HepG2 (cell line): ENCODE measurements around the gene HLA-DOA. TPM values are rescaled to one million over a fixed set of nuclear protein-coding genes. Genes with fewer than 3 reads are reported as not detected.

Experiments used
- ATAC-seq: fragments of 200-7000 bp; cut with Tn5 transposase; 3 replicates; pipeline ENCODE4 v1.9.1; 2020; ENCODE audit warnings: mild to moderate bottlenecking, moderate library complexity
- BruUV-seq: library from RNA; stranded (reverse); fragments of 400-500 nt; replicated peaks from 2 replicates; lab custom pipeline; 2021; lab: Mats Ljungman, UMichigan
- CTCF ChIA-PET: fragments of 300-600 bp; formaldehyde crosslinking; extraction: SDS; loops from one replicate; lab custom pipeline; 2021; ENCODE audit warnings: low total read pairs, inconsistent platforms, low intra/inter-chr PET ratio; lab: Yijun Ruan, JAX
- POLR2A ChIA-PET: fragments of 350-600 bp; sonication (Branson Sonifier 250); formaldehyde crosslinking; loops from one replicate; lab custom pipeline; 2020; ENCODE audit warnings: antibody characterized with exemption, inconsistent platforms; lab: Yijun Ruan, JAX
- DNase-seq: peaks from one replicate; pipeline ENCODE4 v3.0.0-alpha.2; 2015; ENCODE audit warnings: low spot score
- FAIRE-seq: peaks from 3 replicates; lab custom pipeline; 2011; peaks lifted over from hg19 to GRCh38; lab: Jason Lieb, UNC
- H2AFZ ChIP-seq: one replicate; pipeline ENCODE4 v1.6.1; 2011; ENCODE audit warnings: low read length, inconsistent platforms
- H3K27ac ChIP-seq: fragments of 300-600 bp; 3 replicates; pipeline ENCODE4 v1.8.0; 2011; ENCODE audit warnings: mixed run types, mild to moderate bottlenecking, mixed read lengths, low read length, inconsistent platforms; ENCODE audit not compliant: insufficient read depth; ENCODE audit errors: extremely low read length
- H3K27me3 ChIP-seq, 2 experiments: fragments of 200-600 bp in 1 of 2; 2 replicates in 1 of 2; 3 replicates in 1 of 2; pipeline versions ENCODE4 v1.6.0 to v1.8.0; 2011; ENCODE audit warnings: low read length in 2 of 2, mild to moderate bottlenecking in 2 of 2, moderate library complexity in 2 of 2, inconsistent platforms in 1 of 2; ENCODE audit not compliant: insufficient read depth in 2 of 2, control insufficient read depth in 1 of 2
- H3K36me3 ChIP-seq, 2 experiments: fragments of 200-600 bp in 1 of 2; replicated peaks in 1 of 2; 2 replicates in 1 of 2; 3 replicates in 1 of 2; pipeline versions ENCODE4 v1.5.1 to v1.8.0; 2011; ENCODE audit warnings: low read length in 2 of 2, inconsistent platforms in 1 of 2; ENCODE audit not compliant: insufficient read depth in 2 of 2, control insufficient read depth in 1 of 2
- H3K4me1 ChIP-seq: 2 replicates; pipeline ENCODE4 v1.5.1; 2012; ENCODE audit warnings: low read length, inconsistent platforms; ENCODE audit not compliant: insufficient read depth
- H3K4me2 ChIP-seq: 2 replicates; pipeline ENCODE4 v1.6.0; 2011; ENCODE audit warnings: low read depth, low read length, inconsistent platforms
- H3K4me3 ChIP-seq, 3 experiments: fragments of 200-600 bp in 1 of 3; sonication (generic), shearing (Covaris generic) in 1 of 3; replicated peaks in 1 of 3; 2 replicates each; pipeline ENCODE4 v1.5.1; 2011 to 2016; ENCODE audit warnings: low read length in 3 of 3, inconsistent platforms in 2 of 3, low read depth in 2 of 3, mild to moderate bottlenecking in 2 of 3, control low read depth in 1 of 3, mixed read lengths in 1 of 3; ENCODE audit not compliant: insufficient read depth in 1 of 3
- H3K79me2 ChIP-seq: one replicate; pipeline ENCODE4 v1.6.1; 2011; ENCODE audit warnings: low read length, inconsistent platforms; ENCODE audit not compliant: insufficient read depth
- H3K9ac ChIP-seq: 2 replicates; pipeline ENCODE4 v1.6.0; 2011; ENCODE audit warnings: mild to moderate bottlenecking, low read depth, low read length, inconsistent platforms; ENCODE audit not compliant: insufficient read depth
- H3K9me3 ChIP-seq: 2 replicates; pipeline ENCODE4 v1.5.1; 2012; ENCODE audit warnings: mild to moderate bottlenecking, low read length
- H4K20me1 ChIP-seq: 2 replicates; pipeline ENCODE4 v1.6.0; 2011; ENCODE audit warnings: inconsistent platforms, mild to moderate bottlenecking, low read length, moderate library complexity; ENCODE audit not compliant: insufficient read depth
- GABPA ChIP-seq, 2 experiments: IDR thresholded peaks; 2 replicates each; pipeline ENCODE4 v1.6.1; 2011 to 2016; ENCODE audit warnings: low read depth in 2 of 2, low read length in 1 of 2, missing biosample characterization in 1 of 2, missing genetic modification characterization in 1 of 2
- KAT2B ChIP-seq: fragments of 150-350 bp; IDR thresholded peaks from 2 replicates; pipeline ENCODE4 v1.6.1; 2014; ENCODE audit warnings: low read depth, low read length, borderline replicate concordance
- MIER3 ChIP-seq: IDR thresholded peaks from 2 replicates; pipeline ENCODE4 v1.6.1; 2016; ENCODE audit warnings: missing compliant biosample characterization, borderline replicate concordance
- NFE2 ChIP-seq: sonication (generic); formaldehyde crosslinking; IDR thresholded peaks from 2 replicates; pipeline ENCODE4 v1.4.0; 2020; ENCODE audit warnings: missing genetic modification reagents
- SATB2 ChIP-seq: sonication (generic); formaldehyde crosslinking; IDR thresholded peaks from 2 replicates; pipeline ENCODE4 v1.5.0; 2020; ENCODE audit warnings: missing genetic modification reagents
- ZFP37 ChIP-seq: sonication (generic); formaldehyde crosslinking; IDR thresholded peaks from 2 replicates; pipeline ENCODE4 v1.4.0; 2020; ENCODE audit warnings: missing genetic modification reagents, borderline replicate concordance
- ZNF34 ChIP-seq: sonication (generic); formaldehyde crosslinking; IDR thresholded peaks from 2 replicates; pipeline ENCODE4 v1.4.0; 2020; ENCODE audit warnings: mild to moderate bottlenecking, missing genetic modification reagents, borderline replicate concordance
- ZNF577 ChIP-seq: sonication (generic); formaldehyde crosslinking; IDR thresholded peaks from 2 replicates; pipeline ENCODE4 v1.4.0; 2020; ENCODE audit warnings: mild to moderate bottlenecking, low read depth, missing genetic modification reagents, borderline replicate concordance
- WGBS: methylation state at CpG from one replicate; pipeline ENCODE4 v1.1.6; 2017; ENCODE audit warnings: low lambda C conversion rate; 5-methylcytosine and 5-hydroxymethylcytosine counted together
- in situ Hi-C: cut with HindIII; loops from 2 replicates; pipeline ENCODE4 v1.10.0; 2017; ENCODE audit warnings: low pct_unique_long_range_greater_than_20kb; ENCODE audit not compliant: extremely low pct_ligation_motif_present
- intact Hi-C: fragments of 100-400 bp; cut with micrococcal nuclease; formaldehyde crosslinking; loops from one replicate; pipeline ENCODE4 v1.10.0; 2022; ENCODE audit not compliant: unreplicated experiment
- polyA plus RNA-seq, 8 experiments: library from polyadenylated mRNA; depleted of rRNA in 3 of 8; stranded (reverse) in 7 of 8; unstranded in 1 of 8; fragments of >200 nt; fragmentation: Illumina TruSeq in 4 of 8; extraction: Trizol in 4 of 8; gene quantifications; 2 replicates each; pipeline versions ENCODE4 v1.2.1 to v1.2.3, GENCODE V29; 2011 to 2016; ENCODE audit warnings: low read depth in 4 of 8, missing spikeins in 1 of 8, mixed read lengths in 1 of 8; ENCODE audit not compliant: insufficient read depth in 1 of 8
- total RNA-seq, 5 experiments: library from RNA; depleted of rRNA; stranded (reverse); fragments of >200 nt; fragmentation: Illumina TruSeq; extraction: Trizol; gene quantifications; 2 replicates each; pipeline ENCODE4 v1.2.3, GENCODE V29; 2016; ENCODE audit warnings: low read depth in 1 of 5
- TF ChIP-seq, protein P1 (sequence below): sonication (generic); formaldehyde crosslinking; IDR thresholded peaks from 2 replicates; pipeline ENCODE4 v1.4.0; 2020; ENCODE audit warnings: mild to moderate bottlenecking, missing genetic modification reagents

HLA-DOA gene
- total and polyA plus RNA-seq, 2 of the 13 experiments (the other 11 are each of a cell fraction or from before 2014, with no cell fraction given): 0.03 to 0.09 TPM

- no peaks in the 10 kb centered on the region for H3K4me1 ChIP-seq
- H3K9ac ChIP-seq: no peak overlapping the region
- 11% methylated on average over 10 of the region's 11 CpGs for WGBS
- no peak overlapping the region for H3K27ac ChIP-seq
- no peaks in the 10 kb centered on the region for H4K20me1 ChIP-seq
- ChIA-PET CTCF (no interaction called here), POLR2A (no interaction called here)
- DNase-seq: no peak
- H3K4me2 ChIP-seq: no peak overlapping the region
- H3K9me3 ChIP-seq: no peaks in the 10 kb centered on the region
- BruUV-seq: no TSS peak
- H2AFZ ChIP-seq: no peak overlapping the region
- in situ Hi-C loops (loop anchor here (5.0 to 10.0 kb wide), 3 partner anchors 67 to 232 kb away; no protein-coding TSS in a partner anchor), intact Hi-C loops (loop anchor here (2.0 kb wide), 2 partner anchors 67 to 233 kb away; no protein-coding TSS in a partner anchor)
- H3K4me3 ChIP-seq: no peak overlapping the region
- TF ChIP-seq, protein P1, sequence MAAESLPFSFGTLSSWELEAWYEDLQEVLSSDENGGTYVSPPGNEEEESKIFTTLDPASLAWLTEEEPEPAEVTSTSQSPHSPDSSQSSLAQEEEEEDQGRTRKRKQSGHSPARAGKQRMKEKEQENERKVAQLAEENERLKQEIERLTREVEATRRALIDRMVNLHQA (CRISPR knock-in tag): no peak
- TF ChIP-seq KAT2B: no peak
- TF ChIP-seq ZNF34 (CRISPR knock-in tag): no peak
- TF ChIP-seq SATB2 (CRISPR knock-in tag): no peak
- TF ChIP-seq GABPA (IDR thresholded peaks at IDR 0.05; ENCODE audit: low read depth, low read length): no peak
- TF ChIP-seq GABPA (CRISPR knock-in tag; IDR thresholded peaks at IDR 0.05; ENCODE audit: low read depth): no peak
- no peak for TF ChIP-seq MIER3 (CRISPR knock-in tag)
- no peak for TF ChIP-seq ZNF577 (CRISPR knock-in tag)
- TF ChIP-seq NFE2 (CRISPR knock-in tag): no peak
- no peak for TF ChIP-seq ZFP37 (CRISPR knock-in tag)
- no peak for ATAC-seq
- H3K79me2 ChIP-seq: no peaks in the 10 kb centered on the region
- no peak for FAIRE-seq
- H3K27me3 ChIP-seq: peaks cover 1 to 44% of the 10 kb centered on the region in 2 experiments; a peak in 3 of 5 replicates
- H3K36me3 ChIP-seq: no peaks in the 10 kb centered on the region
Observed at GRCh38 chr6:33015798-33016197, 6.4 kb upstream of the HLA-DOA start.
